NCI-H446 (cell line): ENCODE results near the gene GTF3C5.
"Not testable (repeated sequence)": the region's sequence is repeated elsewhere in the genome, so short reads cannot be mapped to it uniquely, and the experiment has no call there.

Experiments used
- DNase-seq, 2 experiments: peaks; one replicate each; lab custom pipeline; 2025; lab: John Stamatoyannopoulos, UW

Gene GTF3C5

GRCh38 chr9:132995879-132996278 is 34.9 kb upstream of the GTF3C5 start:
- no peak for DNase-seq

GRCh38 chr9:132996526-132996925 is 34.3 kb upstream of the GTF3C5 start:
- no peak for DNase-seq

- no peak for DNase-seq
These were observed 33.2 kb upstream of the GTF3C5 start for GRCh38 chr9:132997591-132997990.

- DNase-seq = not testable (repeated sequence)
These were observed 32.6 kb upstream of the GTF3C5 start for GRCh38 chr9:132998221-132998620.

GRCh38 chr9:132998831-132999635 is 31.8 kb upstream of the GTF3C5 start:
- no peak for DNase-seq

GRCh38 chr9:133002147-133003070 is 28.4 kb upstream of the GTF3C5 start:
- no peak for DNase-seq

GRCh38 chr9:133003071-133003461 is 27.7 kb upstream of the GTF3C5 start:
- DNase-seq = no peak

- DNase-seq = no peak
These were observed 27.1 kb upstream of the GTF3C5 start for GRCh38 chr9:133003671-133004090.

GRCh38 chr9:133004091-133004998 is 26.5 kb upstream of the GTF3C5 start:
- DNase-seq = no peak

GRCh38 chr9:133004999-133005760 is 25.6 kb upstream of the GTF3C5 start:
- no peak for DNase-seq

GRCh38 chr9:133005957-133006356 is 24.8 kb upstream of the GTF3C5 start:
- DNase-seq = no peak

- no peak for DNase-seq
These were observed 24.0 kb upstream of the GTF3C5 start for GRCh38 chr9:133006731-133007352.

GRCh38 chr9:133008406-133008805 is 22.4 kb upstream of the GTF3C5 start:
- DNase-seq = no peak

GRCh38 chr9:133008824-133009223 is 22.0 kb upstream of the GTF3C5 start:
- DNase-seq = no peak

GRCh38 chr9:133009906-133010582 is 20.8 kb upstream of the GTF3C5 start:
- no peak for DNase-seq

GRCh38 chr9:133014696-133015095 is 16.1 kb upstream of the GTF3C5 start:
- no peak for DNase-seq

GRCh38 chr9:133023117-133023890 is 7.5 kb upstream of the GTF3C5 start:
- no peak for DNase-seq

GRCh38 chr9:133026426-133026825 is 4.4 kb upstream of the GTF3C5 start:
- DNase-seq = no peak

- no peak for DNase-seq
These were observed 3.7 kb upstream of the GTF3C5 start for GRCh38 chr9:133027134-133027533.
